CD4-positive, alpha-beta T cell (primary cell): ENCODE data around the gene TBC1D23. TPM values are rescaled to one million over a fixed set of nuclear protein-coding genes. Genes with fewer than 3 reads are reported as not detected.

ENCODE experiments used
- ATAC-seq: fragments of 200-7000 bp; cut with Tn5 transposase; one replicate; pipeline ENCODE4 v1.10.0; 2022; ENCODE audit warnings: mild to moderate bottlenecking; ENCODE audit not compliant: poor library complexity
- CTCF ChIA-PET: fragments of 350-600 bp; sonication (Branson Sonifier 250); formaldehyde crosslinking; loops from one replicate; lab custom pipeline; 2021; ENCODE audit warnings: antibody characterized with exemption, inconsistent platforms; lab: Charles Lee
- POLR2A ChIA-PET: fragments of 350-600 bp; sonication (Branson Sonifier 250); formaldehyde crosslinking; loops from one replicate; lab custom pipeline; 2021; ENCODE audit warnings: antibody characterized with exemption, inconsistent platforms; lab: Charles Lee
- DNase-seq, 14 experiments: peaks; one replicate each; pipeline ENCODE4 v3.0.0-alpha.2; 2013 to 2020; ENCODE audit warnings: mixed read lengths in 2 of 14
- H3K27ac ChIP-seq, 2 donors: one replicate each; pipeline versions ENCODE4 v1.5.1 to v1.7.0; 2013; ENCODE audit warnings: low read length in 2 of 2, low read depth in 1 of 2, mild to moderate bottlenecking in 1 of 2
- H3K27me3 ChIP-seq, 2 experiments: 1 replicate in 1 of 2; 2 replicates in 1 of 2; pipeline versions ENCODE4 v1.6.1 to v1.7.0; 2013; ENCODE audit warnings: low read length in 2 of 2, control low read depth in 1 of 2, mild to moderate bottlenecking in 1 of 2, moderate library complexity in 1 of 2; ENCODE audit not compliant: insufficient read depth in 2 of 2, control insufficient read depth in 1 of 2
- H3K36me3 ChIP-seq: one replicate; pipeline ENCODE4 v1.6.1; 2013; ENCODE audit warnings: low read length, control low read depth; ENCODE audit not compliant: insufficient read depth
- H3K4me1 ChIP-seq: one replicate; pipeline ENCODE4 v1.6.1; 2013; ENCODE audit warnings: low read length, control low read depth; ENCODE audit not compliant: insufficient read depth
- H3K4me3 ChIP-seq: one replicate; pipeline ENCODE4 v1.5.1; 2013; ENCODE audit warnings: mild to moderate bottlenecking, low read length, moderate library complexity
- H3K9me3 ChIP-seq, 2 experiments: 1 replicate in 1 of 2; 2 replicates in 1 of 2; pipeline versions ENCODE4 v1.6.1 to v1.7.0; 2013; ENCODE audit warnings: low read length in 2 of 2, mild to moderate bottlenecking in 2 of 2, control low read depth in 1 of 2, moderate library complexity in 1 of 2; ENCODE audit not compliant: control insufficient read depth in 1 of 2, insufficient read depth in 1 of 2
- H3K27ac Mint-ChIP-seq: one replicate; pipeline ENCODE4 v1.8.0; 2020; ENCODE audit warnings: mixed read lengths
- H3K27me3 Mint-ChIP-seq: one replicate; pipeline ENCODE4 v1.8.0; 2021; ENCODE audit warnings: mixed read lengths
- H3K36me3 Mint-ChIP-seq: one replicate; pipeline ENCODE4 v1.8.0; 2021; ENCODE audit warnings: low read depth, mixed read lengths
- H3K4me1 Mint-ChIP-seq: one replicate; pipeline ENCODE4 v1.8.0; 2021; ENCODE audit warnings: low read depth, mixed read lengths
- H3K4me3 Mint-ChIP-seq: one replicate; pipeline ENCODE4 v1.8.0; 2020; ENCODE audit warnings: mild to moderate bottlenecking, mixed read lengths
- H3K9me3 Mint-ChIP-seq: one replicate; pipeline ENCODE4 v1.8.0; 2020; ENCODE audit warnings: mixed read lengths
- intact Hi-C, 2 experiments: fragments of 100-400 bp; cut with DNase I in 1 of 2; cut with micrococcal nuclease in 1 of 2; formaldehyde crosslinking; loops; one replicate each; pipeline versions ENCODE4 v1.15.1 to v1.9.0; 2023 to 2025; cut with DNase I, micrococcal nuclease
- total RNA-seq, 174 experiments: library from RNA in 2 of 174; stranded (reverse) in 2 of 174; gene quantifications; one replicate each; pipeline ENCODE4 v1.2.3 and lab custom pipeline; 2021 to 2026
- TF ChIP-seq, protein P1 (sequence below): fragments of 200-600 bp; IDR thresholded peaks from one replicate; pipeline ENCODE4 v1.8.0; 2022; ENCODE audit warnings: antibody characterized with exemption, mild to moderate bottlenecking

The TBC1D23 gene
- total RNA-seq, 2 experiments from 2014 or later, result 31.8 to 34.8 TPM

DNA sequence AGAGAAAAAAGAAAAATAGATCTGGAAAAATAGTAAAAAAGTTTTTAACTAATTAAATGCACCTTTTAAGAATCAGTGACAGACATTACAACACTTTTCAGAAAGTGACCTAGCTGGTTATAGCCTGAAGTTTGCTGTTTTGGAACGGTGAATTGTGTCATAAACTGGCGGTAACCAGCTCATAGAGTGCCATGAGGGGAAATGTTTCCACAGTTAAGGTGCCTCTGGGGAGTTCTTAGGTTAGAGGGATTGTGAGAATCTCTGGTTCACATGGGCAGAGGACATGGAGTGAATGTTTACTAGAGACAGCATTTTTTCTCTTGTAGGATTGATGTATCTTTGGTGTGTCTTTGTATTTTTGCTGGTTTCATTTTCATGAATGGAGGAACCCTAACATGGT lies 2.8 kb downstream of the TBC1D23 start:
- no peak overlapping the region for H3K27ac ChIP-seq
- POLR2A ChIA-PET, result no interaction called here
- CTCF ChIA-PET, result no interaction called here
- Mint-ChIP-seq H3K4me3 (peak overlapping the region; percentile 81), H3K9me3 (no peaks in the 10 kb centered on the region), H3K4me1 (peaks cover 60% of the 10 kb centered on the region), H3K27me3 (no peaks in the 10 kb centered on the region), H3K27ac (peak overlapping the region; percentile 57), H3K36me3 (peaks cover 22% of the 10 kb centered on the region)
- H3K9me3 ChIP-seq, result no peaks in the 10 kb centered on the region
- H3K27me3 ChIP-seq, result no peaks in the 10 kb centered on the region
- TF ChIP-seq, protein P1, sequence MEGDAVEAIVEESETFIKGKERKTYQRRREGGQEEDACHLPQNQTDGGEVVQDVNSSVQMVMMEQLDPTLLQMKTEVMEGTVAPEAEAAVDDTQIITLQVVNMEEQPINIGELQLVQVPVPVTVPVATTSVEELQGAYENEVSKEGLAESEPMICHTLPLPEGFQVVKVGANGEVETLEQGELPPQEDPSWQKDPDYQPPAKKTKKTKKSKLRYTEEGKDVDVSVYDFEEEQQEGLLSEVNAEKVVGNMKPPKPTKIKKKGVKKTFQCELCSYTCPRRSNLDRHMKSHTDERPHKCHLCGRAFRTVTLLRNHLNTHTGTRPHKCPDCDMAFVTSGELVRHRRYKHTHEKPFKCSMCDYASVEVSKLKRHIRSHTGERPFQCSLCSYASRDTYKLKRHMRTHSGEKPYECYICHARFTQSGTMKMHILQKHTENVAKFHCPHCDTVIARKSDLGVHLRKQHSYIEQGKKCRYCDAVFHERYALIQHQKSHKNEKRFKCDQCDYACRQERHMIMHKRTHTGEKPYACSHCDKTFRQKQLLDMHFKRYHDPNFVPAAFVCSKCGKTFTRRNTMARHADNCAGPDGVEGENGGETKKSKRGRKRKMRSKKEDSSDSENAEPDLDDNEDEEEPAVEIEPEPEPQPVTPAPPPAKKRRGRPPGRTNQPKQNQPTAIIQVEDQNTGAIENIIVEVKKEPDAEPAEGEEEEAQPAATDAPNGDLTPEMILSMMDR, result no peak
- H3K36me3 ChIP-seq, result no peaks in the 10 kb centered on the region
- DNase-seq (no peak), ATAC-seq (no peak)
- H3K4me3 ChIP-seq, result no peak overlapping the region
- intact Hi-C loops, result loop anchor here (2.0 to 10.0 kb wide), 6 partner anchors 74 to 1741 kb away; partner anchors contain the start of genes CLDND1 (in 1 of the 2), CMSS1 (in 1 of the 2), DCBLD2 (in 1 of the 2) and LNP1 (in 1 of the 2)
- peaks cover 26% of the 10 kb centered on the region for H3K4me1 ChIP-seq

DNA sequence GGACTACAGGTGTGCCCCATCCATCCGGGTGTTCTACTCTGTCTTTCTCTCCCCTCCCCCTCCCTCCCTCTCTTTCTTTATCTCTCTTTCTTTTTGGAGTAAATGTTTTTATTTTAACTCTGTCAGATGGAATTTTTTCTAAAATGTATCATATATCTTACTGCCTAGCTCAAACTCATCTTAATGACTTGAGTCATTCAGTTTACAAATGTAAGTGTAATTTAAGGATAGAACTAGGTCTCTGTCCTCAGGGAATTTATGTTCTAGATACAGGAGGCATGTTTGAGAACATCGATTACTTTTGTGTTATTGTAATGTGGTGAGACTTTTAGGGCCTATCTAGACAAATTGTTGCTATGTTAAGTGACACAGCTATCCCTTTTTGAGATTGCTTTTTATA lies 3.5 kb downstream of the TBC1D23 start:
- ATAC-seq, result no peak
- TF ChIP-seq, protein P1, result no peak
- Histone ChIP-seq H3K4me1 (peaks cover 26% of the 10 kb centered on the region), H3K36me3 (no peaks in the 10 kb centered on the region), H3K4me3 (no peak overlapping the region), H3K27ac (no peak overlapping the region), H3K27me3 (no peaks in the 10 kb centered on the region), H3K9me3 (no peaks in the 10 kb centered on the region)
- CTCF ChIA-PET, result no interaction called here
- Mint-ChIP-seq H3K4me3 (peak overlapping the region; percentile 76), H3K27me3 (no peaks in the 10 kb centered on the region), H3K27ac (peak overlapping the region; percentile 57), H3K4me1 (peaks cover 66% of the 10 kb centered on the region), H3K9me3 (no peaks in the 10 kb centered on the region), H3K36me3 (peaks cover 22% of the 10 kb centered on the region)
- no peak for DNase-seq
- POLR2A ChIA-PET, result no interaction called here
- intact Hi-C loops, result loop anchor here (5.0 to 10.0 kb wide), 5 partner anchors 73 to 1742 kb away; partner anchors contain the start of genes CLDND1 (in 1 of the 2), CMSS1 (in 1 of the 2), DCBLD2 (in 1 of the 2) and RPL24 (in 1 of the 2)

DNA sequence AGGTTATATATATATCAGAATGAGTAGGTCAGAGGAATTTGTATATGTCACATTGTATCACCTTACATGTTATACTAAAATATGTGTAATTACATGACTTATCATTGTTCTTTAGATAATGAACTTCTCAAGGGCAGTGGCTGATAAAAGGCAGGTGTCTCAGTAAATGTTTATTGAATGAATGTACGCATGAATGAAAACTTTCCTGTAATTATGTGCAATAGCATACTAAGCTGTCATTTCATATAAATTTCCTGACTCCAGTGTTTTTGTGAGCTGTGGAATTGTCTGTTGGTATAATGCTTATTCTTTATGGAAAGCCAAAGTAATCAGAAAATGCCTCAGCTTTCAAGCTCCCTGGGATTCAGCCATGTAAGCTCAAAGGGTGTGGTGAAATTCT lies 4.2 kb downstream of the TBC1D23 start:
- H3K9me3 Mint-ChIP-seq, result no peaks in the 10 kb centered on the region
- H3K27me3 Mint-ChIP-seq, result no peaks in the 10 kb centered on the region
- no peak for ATAC-seq
- peak overlapping the region; percentile 57 for H3K27ac Mint-ChIP-seq
- intact Hi-C loops, result loop anchor here in 1 of 2 experiments (10.0 kb wide), 1 partner anchor 1420 kb away; the partner anchor contains the start of gene RPL24
- Histone ChIP-seq H3K27ac (no peak overlapping the region), H3K36me3 (no peaks in the 10 kb centered on the region), H3K4me1 (peaks cover 24% of the 10 kb centered on the region), H3K27me3 (no peaks in the 10 kb centered on the region), H3K4me3 (no peak overlapping the region), H3K9me3 (no peaks in the 10 kb centered on the region)
- TF ChIP-seq, protein P1, result no peak
- H3K4me1 Mint-ChIP-seq, result peaks cover 60% of the 10 kb centered on the region
- peaks cover 22% of the 10 kb centered on the region for H3K36me3 Mint-ChIP-seq
- CTCF ChIA-PET, result no interaction called here
- no peak for DNase-seq
- H3K4me3 Mint-ChIP-seq, result no peak overlapping the region
- POLR2A ChIA-PET, result no interaction called here
